NCI-H2107 treated with DMSO at 0.1 percent for 48 hours (cell line): ENCODE data around the gene IQGAP3.
"Not testable (repeated sequence)": the region's sequence is repeated elsewhere in the genome, so short reads cannot be mapped to it uniquely, and the experiment has no call there.

Experiments
- DNase-seq: peaks from one replicate; lab custom pipeline; 2025; ENCODE audit not compliant: unreplicated experiment; lab: John Stamatoyannopoulos, UW

The IQGAP3 gene

GRCh38 chr1:156571919-156572662, at the start of gene IQGAP3:
Gene IQGAP3 (minus strand): TSS chr1:156572565. CDS start chr1:156572529, 36 bp downstream.
- peak; percentile 82 for DNase-seq

GRCh38 chr1:156619582-156619955, 47.2 kb upstream of the IQGAP3 start:
- no peak for DNase-seq

GRCh38 chr1:156618853-156619581, 46.7 kb upstream of the IQGAP3 start, which contains the start of gene HAPLN2:
Gene HAPLN2 (plus strand): TSS chr1:156619415. CDS start chr1:156623491, 4,076 bp downstream.
- peak; percentile 16 for DNase-seq

GRCh38 chr1:156616463-156616862, 44.1 kb upstream of the IQGAP3 start:
- no peak for DNase-seq

- DNase-seq: no peak
Observed at GRCh38 chr1:156615946-156616345, 43.6 kb upstream of the IQGAP3 start.

- no peak for DNase-seq
Observed at GRCh38 chr1:156612666-156613065, 40.3 kb upstream of the IQGAP3 start.

GRCh38 chr1:156610072-156610471, 37.7 kb upstream of the IQGAP3 start:
- DNase-seq: not testable (repeated sequence)

GRCh38 chr1:156608981-156609380, 36.6 kb upstream of the IQGAP3 start:
- DNase-seq: peak; percentile 61

GRCh38 chr1:156608036-156608674, 35.8 kb upstream of the IQGAP3 start:
- peak; percentile 87 for DNase-seq

- not testable (repeated sequence) for DNase-seq
Observed at GRCh38 chr1:156607344-156607743, 35.0 kb upstream of the IQGAP3 start.

GRCh38 chr1:156602557-156602993, 30.2 kb upstream of the IQGAP3 start:
- no peak for DNase-seq

- no peak for DNase-seq
Observed at GRCh38 chr1:156601892-156602291, 29.5 kb upstream of the IQGAP3 start.

GRCh38 chr1:156601122-156601830, 28.9 kb upstream of the IQGAP3 start, which contains the start of gene GPATCH4:
Gene GPATCH4 (minus strand): TSS chr1:156601479.
- DNase-seq: peak; percentile 75

GRCh38 chr1:156600733-156601121, 28.4 kb upstream of the IQGAP3 start:
- no peak for DNase-seq

GRCh38 chr1:156599811-156600210, 27.4 kb upstream of the IQGAP3 start:
- no peak for DNase-seq

GRCh38 chr1:156598731-156599432, 26.5 kb upstream of the IQGAP3 start:
- no peak for DNase-seq

GRCh38 chr1:156598125-156598524, 25.8 kb upstream of the IQGAP3 start:
- DNase-seq: no peak

GRCh38 chr1:156596426-156596825, 24.1 kb upstream of the IQGAP3 start:
- DNase-seq: no peak

GRCh38 chr1:156595016-156595415, 22.7 kb upstream of the IQGAP3 start:
- no peak for DNase-seq

- DNase-seq: no peak
Observed at GRCh38 chr1:156594190-156594589, 21.8 kb upstream of the IQGAP3 start.

- no peak for DNase-seq
Observed at GRCh38 chr1:156593661-156593989, 21.3 kb upstream of the IQGAP3 start.
